GM19043 (cell line): ENCODE measurements around the gene PPFIA4.
"Not testable (repeated sequence)": the region's sequence is repeated elsewhere in the genome, so short reads cannot be mapped to it uniquely, and the experiment has no call there.

Experiments used
- ATAC-seq: cut with Tn5 transposase; IDR thresholded peaks from one replicate; pipeline ENCODE4 v1.9.1; 2021; ENCODE audit warnings: low read depth; ENCODE audit not compliant: unreplicated experiment

PPFIA4 gene

GRCh38 chr1:203026031-203026665 lies at the start of gene PPFIA4:
Gene PPFIA4 (plus strand): TSS chr1:203026491. CDS start chr1:203039009, 12,518 bp downstream.
- peak; percentile 80 for ATAC-seq

GRCh38 chr1:202976633-202977032 lies 49.7 kb upstream of the PPFIA4 start:
- ATAC-seq: no peak

GRCh38 chr1:202979459-202979858 lies 46.8 kb upstream of the PPFIA4 start:
- no peak for ATAC-seq

GRCh38 chr1:202981939-202982338 lies 44.4 kb upstream of the PPFIA4 start:
- no peak for ATAC-seq

GRCh38 chr1:202982715-202983430 lies 43.4 kb upstream of the PPFIA4 start:
- ATAC-seq: no peak

GRCh38 chr1:202986120-202986519 lies 40.2 kb upstream of the PPFIA4 start:
- ATAC-seq: not testable (repeated sequence)

- no peak for ATAC-seq
Observed at GRCh38 chr1:202987255-202987654, 39.0 kb upstream of the PPFIA4 start.

- no peak for ATAC-seq
Observed at GRCh38 chr1:202987922-202988583, 38.2 kb upstream of the PPFIA4 start.

- ATAC-seq: no peak
Observed at GRCh38 chr1:202989879-202990278, 36.4 kb upstream of the PPFIA4 start.

- no peak for ATAC-seq
Observed at GRCh38 chr1:202991112-202991511, 35.2 kb upstream of the PPFIA4 start.

GRCh38 chr1:202994756-202995155 lies 31.5 kb upstream of the PPFIA4 start:
- no peak for ATAC-seq

GRCh38 chr1:202998836-202999750 lies 27.2 kb upstream of the PPFIA4 start:
- ATAC-seq: no peak

- no peak for ATAC-seq
Observed at GRCh38 chr1:203000217-203000944, 25.9 kb upstream of the PPFIA4 start.

GRCh38 chr1:203001986-203002385 lies 24.3 kb upstream of the PPFIA4 start:
- no peak for ATAC-seq

GRCh38 chr1:203002951-203003350 lies 23.3 kb upstream of the PPFIA4 start:
- ATAC-seq: no peak

- ATAC-seq: not testable (repeated sequence)
Observed at GRCh38 chr1:203005395-203006142, 20.7 kb upstream of the PPFIA4 start.

GRCh38 chr1:203006948-203007871 lies 19.1 kb upstream of the PPFIA4 start, which contains the start of gene TMEM183A:
Gene TMEM183A (plus strand): TSS chr1:203007374. CDS start chr1:203007466, 92 bp downstream.
- ATAC-seq: peak; percentile 91

- no peak for ATAC-seq
Observed at GRCh38 chr1:203009185-203009584, 17.1 kb upstream of the PPFIA4 start.
